Measurements from ENCODE around the gene FOXD1. TPM values are rescaled to one million over a fixed set of nuclear protein-coding genes. Genes with fewer than 3 reads are reported as not detected.

FOXD1 gene
- total and polyA plus RNA-seq, 2 donors (not counting 3 experiments of a cell fraction or from before 2014, with no cell fraction given), result 0.06 to 0.20 TPM

GRCh38 chr5:73485715-73486114, 37.1 kb upstream of the FOXD1 start:
- CTCF ChIA-PET, result interaction anchor here (3.3 to 3.8 kb wide), 2 partner anchors 12 to 32 kb away, joined by 13 read pairs; partner anchors contain the start of gene BTF3
- Histone ChIP-seq H3K4me1 (ENCODE audit: control insufficient read depth, extremely low read depth, insufficient read depth, low read length) (no peaks in the 10 kb centered on the region), H3K4me2 (ENCODE audit: insufficient read depth, low read length) (no peak overlapping the region), H2AFZ (ENCODE audit: low read depth, low read length) (no peak overlapping the region), H3K79me2 (ENCODE audit: control insufficient read depth, insufficient read depth, low read length) (no peaks in the 10 kb centered on the region), H3K27ac (ENCODE audit: insufficient read depth, low read depth, low read length) (no peak overlapping the region), H3K9ac (replicated peaks; ENCODE audit: extremely low read depth, insufficient read depth, low read length) (no peak overlapping the region), H4K20me1 (replicated peaks; ENCODE audit: control insufficient read depth, extremely low read depth, insufficient read depth, low read length) (no peaks in the 10 kb centered on the region), H3K4me3 (replicated peaks in 1 of 3; ENCODE audit: insufficient read depth in 1 of 3, low read depth in 1 of 3, low read length in 3 of 3) (no peak overlapping the region), H3K36me3 (ENCODE audit: control insufficient read depth in 2 of 2, extremely low read depth in 1 of 2, insufficient read depth in 2 of 2, low read length in 2 of 2) (no peaks in the 10 kb centered on the region), H3K27me3 (ENCODE audit: control insufficient read depth in 2 of 2, insufficient read depth in 2 of 2, low read length in 2 of 2) (peaks cover 39 to 52% of the 10 kb centered on the region in 2 experiments), H3K9me3 (replicated peaks; ENCODE audit: control insufficient read depth, insufficient read depth, low read length) (no peaks in the 10 kb centered on the region), H3K9me1 (replicated peaks; ENCODE audit: control insufficient read depth, extremely low read depth, insufficient read depth, low read length) (no peaks in the 10 kb centered on the region)
- no peak for DNase-seq (ENCODE audit: low read depth, low spot score)
- POLR2A ChIA-PET, result no interaction called here
- FAIRE-seq, result no peak
- no TSS peak for BruUV-seq (replicated peaks)
- intact Hi-C loops (cut with micrococcal nuclease), result no loop called here
- dilution Hi-C loops (cut with MboI; ENCODE audit: extremely low pct_ligation_motif_present, low sequenced_read_pairs), result no loop called here
- TF ChIP-seq CTCF (IDR thresholded peaks at IDR 0.05; ENCODE audit: extremely low read depth in 1 of 2, insufficient read depth in 1 of 2, low read depth in 1 of 2, low read length in 2 of 2), result no peak
- no peak for TF ChIP-seq JUN (IDR thresholded peaks at IDR 0.05; ENCODE audit: borderline replicate concordance, insufficient read depth, insufficient read length, low read depth)
- TF ChIP-seq MAX (IDR thresholded peaks at IDR 0.05; ENCODE audit: insufficient read depth, insufficient read length), result no peak
- TF ChIP-seq GATA2 (IDR thresholded peaks at IDR 0.05; ENCODE audit: insufficient read depth, insufficient read length, low read depth, low read length), result no peak
- TF ChIP-seq POLR2A (IDR thresholded peaks at IDR 0.05; ENCODE audit: low read depth, low read length), result no peak
- no peak for TF ChIP-seq MYC (IDR thresholded peaks at IDR 0.05; ENCODE audit: low read depth, low read length)
- TF ChIP-seq EZH2 (IDR thresholded peaks at IDR 0.05; ENCODE audit: borderline replicate concordance, low read depth, low read length, severe bottlenecking), result no peak
- no peak for TF ChIP-seq POLR2AphosphoS5 (IDR thresholded peaks at IDR 0.05; ENCODE audit: insufficient read depth, low read depth, low read length)
- no peak for TF ChIP-seq FOS (IDR thresholded peaks at IDR 0.05; ENCODE audit: borderline replicate concordance, insufficient read depth, low read length)
